SU-DHL-6 (cell line): ENCODE measurements around the gene APOB.

Experiments used
- H2AFZ ChIP-seq: fragments of 200-600 bp; sonication (generic); 2 replicates; pipeline ENCODE4 v1.6.1; 2014; ENCODE audit warnings: low read depth, mild to moderate bottlenecking, moderate library complexity, mixed read lengths, antibody characterized with exemption, low read length; ENCODE audit not compliant: severe bottlenecking
- H3F3A ChIP-seq: fragments of 200-600 bp; shearing (Covaris generic); 2 replicates; pipeline ENCODE4 v1.6.0; 2016; ENCODE audit warnings: antibody characterized with exemption, mild to moderate bottlenecking; ENCODE audit not compliant: insufficient read depth
- H3K27ac ChIP-seq: fragments of 200-600 bp; sonication (generic); 2 replicates; pipeline ENCODE4 v1.5.1; 2016; ENCODE audit warnings: low read depth, mild to moderate bottlenecking, low read length, moderate library complexity, mixed read lengths
- H3K27me3 ChIP-seq: fragments of 200-600 bp; sonication (generic), shearing (Covaris generic); 2 replicates; pipeline ENCODE4 v1.6.0; 2014; ENCODE audit warnings: mild to moderate bottlenecking, low read length
- H3K36me3 ChIP-seq: fragments of 200-600 bp; sonication (generic); 2 replicates; pipeline ENCODE4 v1.6.1; 2014; ENCODE audit warnings: mild to moderate bottlenecking, low read length, mixed read lengths
- H3K4me2 ChIP-seq: fragments of 300-600, 200-600 bp; shearing (Covaris generic), sonication (generic); 2 replicates; pipeline ENCODE4 v1.6.0; 2014; ENCODE audit warnings: low read length, low read depth, mild to moderate bottlenecking; ENCODE audit not compliant: poor library complexity, severe bottlenecking
- H3K4me3 ChIP-seq: fragments of 200-600 bp; sonication (generic); 2 replicates; pipeline ENCODE4 v1.5.1; 2014; ENCODE audit warnings: antibody characterized with exemption, low read length, mild to moderate bottlenecking, mixed read lengths; ENCODE audit not compliant: insufficient read depth, poor library complexity, severe bottlenecking
- H3K79me2 ChIP-seq: fragments of 200-600 bp; sonication (generic); 2 replicates; pipeline ENCODE4 v1.6.1; 2014; ENCODE audit warnings: mild to moderate bottlenecking, low read length, moderate library complexity; ENCODE audit not compliant: insufficient read depth
- H3K9ac ChIP-seq: fragments of 200-600 bp; sonication (generic); 2 replicates; pipeline ENCODE4 v1.7.0; 2014; ENCODE audit warnings: mild to moderate bottlenecking, low read length
- H3K9me2 ChIP-seq: fragments of 200-600 bp; sonication (generic); replicated peaks from 2 replicates; pipeline ENCODE4 v1.6.1; 2014; ENCODE audit warnings: low read length; ENCODE audit not compliant: insufficient read depth
- H3K9me3 ChIP-seq: fragments of 200-600 bp; sonication (generic); 2 replicates; pipeline ENCODE4 v1.6.1; 2014; ENCODE audit warnings: low read length, mixed read lengths; ENCODE audit not compliant: insufficient read depth
- H4K20me1 ChIP-seq: fragments of 200-600 bp; sonication (generic); 2 replicates; pipeline ENCODE4 v1.6.1; 2014; ENCODE audit warnings: low read depth, mild to moderate bottlenecking, antibody characterized with exemption, low read length, moderate library complexity, mixed read lengths
- EZH2phosphoT487 ChIP-seq: fragments of 200-600 bp; sonication (generic), shearing (Covaris generic); conservative IDR thresholded peaks from 2 replicates; pipeline ENCODE4 v1.6.1; 2018; ENCODE audit warnings: mild to moderate bottlenecking, antibody characterized with exemption, low read length, moderate library complexity, mixed read lengths
- TF ChIP-seq, protein P1 (sequence below): fragments of 200-600 bp; sonication (generic); IDR thresholded peaks from one replicate; pipeline ENCODE4 v1.5.1; 2017; ENCODE audit warnings: antibody characterized with exemption, mild to moderate bottlenecking, low read length, moderate library complexity; ENCODE audit not compliant: insufficient read depth, poor library complexity, severe bottlenecking

Gene APOB

DNA sequence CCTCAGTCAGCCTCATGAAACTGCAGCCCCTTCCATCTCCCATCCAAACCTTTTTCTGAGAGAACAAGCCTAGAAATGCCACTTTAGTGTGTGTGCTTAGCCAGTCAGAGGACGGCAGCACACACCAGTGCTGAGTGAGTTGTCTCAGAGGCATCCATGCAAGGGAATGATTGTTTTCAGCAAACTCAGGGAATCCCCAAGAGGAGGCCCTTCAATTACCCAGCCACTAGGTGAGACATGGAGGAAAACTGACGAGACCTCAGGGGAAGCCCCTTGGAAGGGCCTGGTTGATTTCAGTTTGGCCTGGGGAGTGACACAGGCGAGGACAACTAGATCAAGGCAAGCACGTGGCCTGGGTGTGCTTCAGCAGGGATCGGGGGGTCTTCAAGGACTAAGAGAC is 49.7 kb downstream of the APOB start:
- Histone ChIP-seq H3K4me2 (no peak overlapping the region), H3K4me3 (no peak overlapping the region), H2AFZ (no peak overlapping the region), H3K27me3 (no peaks in the 10 kb centered on the region), H3K79me2 (no peaks in the 10 kb centered on the region), H3K9ac (no peak overlapping the region), H3K9me3 (no peaks in the 10 kb centered on the region), H3K9me2 (no peaks in the 10 kb centered on the region), H3K36me3 (no peaks in the 10 kb centered on the region), H3K27ac (no peak overlapping the region), H3F3A (no peaks in the 10 kb centered on the region), H4K20me1 (no peaks in the 10 kb centered on the region)
- TF ChIP-seq, protein P1, sequence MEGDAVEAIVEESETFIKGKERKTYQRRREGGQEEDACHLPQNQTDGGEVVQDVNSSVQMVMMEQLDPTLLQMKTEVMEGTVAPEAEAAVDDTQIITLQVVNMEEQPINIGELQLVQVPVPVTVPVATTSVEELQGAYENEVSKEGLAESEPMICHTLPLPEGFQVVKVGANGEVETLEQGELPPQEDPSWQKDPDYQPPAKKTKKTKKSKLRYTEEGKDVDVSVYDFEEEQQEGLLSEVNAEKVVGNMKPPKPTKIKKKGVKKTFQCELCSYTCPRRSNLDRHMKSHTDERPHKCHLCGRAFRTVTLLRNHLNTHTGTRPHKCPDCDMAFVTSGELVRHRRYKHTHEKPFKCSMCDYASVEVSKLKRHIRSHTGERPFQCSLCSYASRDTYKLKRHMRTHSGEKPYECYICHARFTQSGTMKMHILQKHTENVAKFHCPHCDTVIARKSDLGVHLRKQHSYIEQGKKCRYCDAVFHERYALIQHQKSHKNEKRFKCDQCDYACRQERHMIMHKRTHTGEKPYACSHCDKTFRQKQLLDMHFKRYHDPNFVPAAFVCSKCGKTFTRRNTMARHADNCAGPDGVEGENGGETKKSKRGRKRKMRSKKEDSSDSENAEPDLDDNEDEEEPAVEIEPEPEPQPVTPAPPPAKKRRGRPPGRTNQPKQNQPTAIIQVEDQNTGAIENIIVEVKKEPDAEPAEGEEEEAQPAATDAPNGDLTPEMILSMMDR, result no peak
- no peak for TF ChIP-seq EZH2phosphoT487

DNA sequence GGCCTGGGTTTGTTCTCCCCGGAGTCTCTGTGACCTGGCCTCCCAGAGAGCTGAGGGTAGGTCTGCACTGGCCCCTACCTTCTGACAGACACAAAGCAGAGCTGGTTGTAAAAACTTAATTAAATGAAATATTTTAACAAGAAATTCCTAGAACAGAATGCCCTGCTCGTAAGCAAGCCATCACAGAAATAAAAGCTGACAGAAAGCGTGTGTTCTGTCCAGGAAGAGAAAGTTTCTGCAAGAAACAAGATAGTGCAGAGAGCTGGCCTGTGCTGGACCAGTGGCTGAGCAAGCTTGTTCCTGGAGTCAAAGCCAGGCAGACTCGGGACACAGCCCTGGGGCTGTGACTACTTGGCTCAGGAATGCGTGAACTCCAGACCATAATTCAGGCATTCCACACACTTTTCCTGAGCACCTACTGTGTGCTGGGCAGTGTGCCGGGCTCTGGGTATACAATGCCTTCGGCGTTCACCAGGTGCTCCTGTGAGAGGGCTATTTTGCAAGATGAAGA is 51.6 kb downstream of the APOB start:
- no peak overlapping the region for H3K4me3 ChIP-seq
- H3K27me3 ChIP-seq, result no peaks in the 10 kb centered on the region
- H3K27ac ChIP-seq, result no peak overlapping the region

DNA sequence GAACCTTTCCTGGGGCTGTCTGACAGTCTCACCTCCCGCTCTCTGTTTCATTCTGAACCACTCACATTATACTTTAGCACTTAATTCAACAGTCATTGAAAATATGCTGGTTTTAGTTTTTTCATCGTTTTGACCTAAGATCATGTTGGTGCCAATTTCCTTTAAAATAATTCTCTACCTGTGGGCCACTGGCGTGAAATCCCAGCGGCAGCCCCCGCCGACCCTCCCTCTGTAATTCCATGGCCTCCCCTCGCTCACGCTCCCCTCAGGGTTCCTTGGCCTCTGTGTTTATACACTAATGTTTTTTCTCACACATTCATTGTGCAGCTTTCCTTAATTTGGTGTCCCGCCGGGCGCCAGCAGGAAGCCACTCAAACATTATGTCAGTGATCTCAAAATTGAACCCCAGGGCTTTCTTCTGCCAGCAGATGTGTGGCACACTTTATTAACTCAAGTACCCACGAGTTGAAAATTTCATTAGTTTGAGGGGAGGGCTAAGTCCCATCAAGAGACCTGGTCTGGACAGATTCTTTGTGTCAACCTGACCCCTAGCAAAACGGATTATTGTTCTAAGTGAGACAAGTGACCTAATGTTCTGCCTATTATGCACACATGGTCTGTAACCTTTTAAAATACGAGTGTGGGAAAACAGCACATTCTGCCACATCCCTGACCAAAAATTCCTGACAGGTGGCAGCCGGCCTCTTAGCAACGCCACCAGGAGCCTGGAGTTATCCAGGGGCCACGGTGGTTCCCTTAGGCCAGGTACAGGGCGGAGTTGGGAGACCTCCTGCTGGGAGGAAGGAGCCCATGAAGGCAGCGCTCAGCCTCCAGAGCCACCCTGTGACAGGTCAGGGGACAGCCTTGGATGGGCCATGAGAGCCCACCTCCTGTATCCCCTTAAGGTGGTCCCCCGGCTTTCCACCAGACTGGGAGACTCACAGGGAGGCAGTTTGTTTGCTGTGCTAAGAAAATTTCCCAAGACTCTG is 53.1 kb downstream of the APOB start:
- Histone ChIP-seq H3K9ac (no peak overlapping the region), H2AFZ (no peak overlapping the region), H3K79me2 (no peaks in the 10 kb centered on the region), H4K20me1 (no peaks in the 10 kb centered on the region), H3K4me3 (no peak overlapping the region), H3K9me2 (no peaks in the 10 kb centered on the region), H3K27ac (no peak overlapping the region), H3K36me3 (no peaks in the 10 kb centered on the region), H3K27me3 (no peaks in the 10 kb centered on the region), H3K4me2 (no peak overlapping the region), H3K9me3 (no peaks in the 10 kb centered on the region), H3F3A (no peaks in the 10 kb centered on the region)
- TF ChIP-seq, protein P1, result no peak
- TF ChIP-seq EZH2phosphoT487, result no peak

More for the DNA sequence above, 51.6 kb downstream of the APOB start:
- Histone ChIP-seq H4K20me1 (no peaks in the 10 kb centered on the region), H3K9me3 (no peaks in the 10 kb centered on the region), H3K4me2 (no peak overlapping the region), H3F3A (no peaks in the 10 kb centered on the region), H3K9me2 (no peaks in the 10 kb centered on the region), H3K79me2 (no peaks in the 10 kb centered on the region), H2AFZ (no peak overlapping the region), H3K9ac (no peak overlapping the region), H3K36me3 (no peaks in the 10 kb centered on the region)
- TF ChIP-seq, protein P1, result no peak
- TF ChIP-seq EZH2phosphoT487, result no peak
